ENCODE measurements around the gene IFT25.
"Not testable (repeated sequence)": the region's sequence is repeated elsewhere in the genome, so short reads cannot be mapped to it uniquely, and the experiment has no call there.

DNA sequence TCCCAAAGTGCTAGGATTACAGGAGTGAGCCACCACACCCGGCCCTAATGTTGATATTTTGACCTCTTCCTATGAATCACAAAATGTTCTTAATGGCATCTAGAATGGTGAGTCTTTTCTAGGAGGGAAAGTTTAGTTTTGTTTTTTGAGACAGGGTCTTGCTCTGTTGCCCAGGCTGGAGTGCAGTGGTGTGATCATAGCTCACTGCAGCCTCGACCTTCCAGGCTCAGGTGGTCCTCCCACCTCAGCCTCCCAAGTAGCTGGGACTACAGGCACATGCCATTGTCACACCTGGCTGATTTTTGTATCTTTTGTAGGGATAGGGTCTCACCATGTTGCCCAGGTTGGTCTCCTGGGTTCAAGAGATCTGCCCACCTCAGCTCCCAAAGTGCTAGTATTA is 23.8 kb upstream of the IFT25 start:
- TF ChIP-seq POLR2AphosphoS5 (IDR thresholded peaks at IDR 0.05; ENCODE audit: low read depth, low read length); TAF1 (IDR thresholded peaks at IDR 0.05; ENCODE audit: borderline replicate concordance, low read depth, low read length): not testable (repeated sequence)

Data from GM12892 (cell line).